Vagina (tissue), 2 donors: ENCODE data around the gene C6orf62.

Source experiments
- CTCF ChIP-seq, 3 experiments: fragments of 450-650 bp in 2 of 3; fragments of 200-600 bp in 1 of 3; sonication (generic) in 1 of 3; IDR thresholded peaks; one replicate each; pipeline ENCODE4 v1.5.1; 2017 to 2019; ENCODE audit warnings: antibody characterized with exemption in 3 of 3, mild to moderate bottlenecking in 2 of 3, moderate library complexity in 2 of 3
- POLR2A ChIP-seq, 2 donors: fragments of 450-650 bp; IDR thresholded peaks; one replicate each; pipeline ENCODE4 v1.6.1; 2017; ENCODE audit warnings: antibody characterized with exemption in 2 of 2, mild to moderate bottlenecking in 2 of 2, moderate library complexity in 2 of 2

GRCh38 chr6:24759718-24760117 lies 40.8 kb upstream of the C6orf62 start:
- TF ChIP-seq CTCF (IDR thresholded peaks at IDR 0.05) (no peak), POLR2A (IDR thresholded peaks at IDR 0.05) (no peak)
